Mucosa of stomach (tissue), 1 donor: ENCODE measurements around the gene NCCRP1.

ENCODE experiments used
- H3K27me3 ChIP-seq: one replicate; pipeline ENCODE4 v1.7.0; 2013; ENCODE audit warnings: mild to moderate bottlenecking, low read length; ENCODE audit not compliant: control insufficient read depth, insufficient read depth
- H3K36me3 ChIP-seq: one replicate; pipeline ENCODE4 v1.7.0; 2013; ENCODE audit warnings: low read length; ENCODE audit not compliant: control insufficient read depth, insufficient read depth
- H3K4me1 ChIP-seq: one replicate; pipeline ENCODE4 v1.7.0; 2013; ENCODE audit warnings: mild to moderate bottlenecking, low read length; ENCODE audit not compliant: control insufficient read depth, insufficient read depth
- H3K4me3 ChIP-seq: one replicate; pipeline ENCODE4 v1.7.0; 2013; ENCODE audit warnings: low read length
- H3K9ac ChIP-seq: one replicate; pipeline ENCODE4 v1.7.0; 2013; ENCODE audit warnings: mild to moderate bottlenecking, low read length, moderate library complexity
- H3K9me3 ChIP-seq: one replicate; pipeline ENCODE4 v1.7.0; 2013; ENCODE audit warnings: mild to moderate bottlenecking, low read length, moderate library complexity; ENCODE audit not compliant: control insufficient read depth
- donor health status: Pancreatic carcinoma.

Gene NCCRP1

DNA sequence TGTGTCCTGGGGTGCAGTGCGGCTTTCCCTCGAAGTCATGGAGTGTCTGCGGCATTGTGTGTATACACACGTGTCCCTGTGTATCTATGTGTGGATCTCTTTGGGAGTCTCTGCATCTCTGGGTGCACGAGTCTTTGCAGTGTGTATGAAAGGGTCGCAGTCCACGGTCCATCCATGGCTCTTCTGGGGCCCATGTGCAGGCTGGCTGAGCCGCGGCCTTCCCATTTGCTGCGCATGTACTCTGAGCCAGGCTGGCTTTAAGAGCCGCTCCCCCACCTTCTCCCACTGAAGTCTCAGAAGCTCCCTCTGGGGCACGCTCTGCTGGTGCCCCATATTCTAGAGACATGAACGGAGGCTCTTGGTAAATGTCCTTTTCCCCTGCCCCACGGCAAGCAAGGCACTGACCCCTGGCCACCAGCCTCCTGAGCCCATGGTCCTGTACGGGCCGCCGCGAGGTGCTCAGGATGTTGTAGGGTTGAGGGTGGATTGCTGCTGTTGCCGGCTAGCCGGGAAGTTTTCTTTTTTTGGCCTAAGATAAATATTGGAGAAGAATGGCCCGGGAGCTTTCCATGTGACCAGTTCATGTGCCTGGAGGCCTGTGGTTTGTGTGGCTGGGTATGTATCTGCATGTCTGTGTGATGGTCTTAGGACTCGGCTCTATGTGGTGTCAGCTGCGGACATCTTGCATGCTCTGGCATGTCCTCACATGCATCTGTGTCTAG, 39.3 kb upstream of the NCCRP1 start:
- Histone ChIP-seq H3K36me3 (no peaks in the 10 kb centered on the region), H3K27me3 (no peaks in the 10 kb centered on the region), H3K4me3 (no peak overlapping the region), H3K9me3 (no peaks in the 10 kb centered on the region), H3K4me1 (peaks cover 71% of the 10 kb centered on the region), H3K9ac (no peak overlapping the region)

- no peak overlapping the region for H3K4me3 ChIP-seq
- H3K9me3 ChIP-seq = no peaks in the 10 kb centered on the region
- peaks cover 75% of the 10 kb centered on the region for H3K4me1 ChIP-seq
- no peaks in the 10 kb centered on the region for H3K27me3 ChIP-seq
- no peak overlapping the region for H3K9ac ChIP-seq
- no peaks in the 10 kb centered on the region for H3K36me3 ChIP-seq
Observed at GRCh38 chr19:39157997-39158389, 38.8 kb upstream of the NCCRP1 start.

- H3K36me3 ChIP-seq = no peaks in the 10 kb centered on the region
- no peak overlapping the region for H3K9ac ChIP-seq
- no peak overlapping the region for H3K4me3 ChIP-seq
- no peaks in the 10 kb centered on the region for H3K27me3 ChIP-seq
- peaks cover 75% of the 10 kb centered on the region for H3K4me1 ChIP-seq
- no peaks in the 10 kb centered on the region for H3K9me3 ChIP-seq
Observed at GRCh38 chr19:39158646-39159260, 38.0 kb upstream of the NCCRP1 start.

DNA sequence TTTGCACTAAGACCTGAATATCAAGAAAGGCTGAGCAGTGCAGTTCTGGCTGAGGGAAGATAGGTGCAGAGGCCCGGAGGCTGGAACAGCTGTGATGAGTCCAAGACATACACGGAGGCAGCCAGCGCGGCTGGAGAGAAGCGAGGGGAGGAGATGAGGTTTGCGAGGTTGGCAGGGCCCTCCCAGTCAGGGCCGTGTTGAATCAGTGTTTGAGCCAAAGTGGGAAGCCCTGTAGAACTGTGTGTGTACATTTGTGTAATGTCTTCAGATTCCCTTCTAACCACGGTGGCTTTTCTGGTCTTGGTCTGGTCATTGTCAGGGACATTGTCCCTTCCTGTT, 36.3 kb upstream of the NCCRP1 start:
- H3K9me3 ChIP-seq = no peaks in the 10 kb centered on the region
- no peaks in the 10 kb centered on the region for H3K36me3 ChIP-seq
- no peak overlapping the region for H3K4me3 ChIP-seq
- no peak overlapping the region for H3K9ac ChIP-seq
- H3K27me3 ChIP-seq = no peaks in the 10 kb centered on the region
- peaks cover 58% of the 10 kb centered on the region for H3K4me1 ChIP-seq

GRCh38 chr19:39160889-39161672, 35.7 kb upstream of the NCCRP1 start:
- Histone ChIP-seq H3K9me3 (no peaks in the 10 kb centered on the region), H3K36me3 (no peaks in the 10 kb centered on the region), H3K4me1 (peaks cover 58% of the 10 kb centered on the region), H3K9ac (no peak overlapping the region), H3K27me3 (no peaks in the 10 kb centered on the region), H3K4me3 (no peak overlapping the region)

DNA sequence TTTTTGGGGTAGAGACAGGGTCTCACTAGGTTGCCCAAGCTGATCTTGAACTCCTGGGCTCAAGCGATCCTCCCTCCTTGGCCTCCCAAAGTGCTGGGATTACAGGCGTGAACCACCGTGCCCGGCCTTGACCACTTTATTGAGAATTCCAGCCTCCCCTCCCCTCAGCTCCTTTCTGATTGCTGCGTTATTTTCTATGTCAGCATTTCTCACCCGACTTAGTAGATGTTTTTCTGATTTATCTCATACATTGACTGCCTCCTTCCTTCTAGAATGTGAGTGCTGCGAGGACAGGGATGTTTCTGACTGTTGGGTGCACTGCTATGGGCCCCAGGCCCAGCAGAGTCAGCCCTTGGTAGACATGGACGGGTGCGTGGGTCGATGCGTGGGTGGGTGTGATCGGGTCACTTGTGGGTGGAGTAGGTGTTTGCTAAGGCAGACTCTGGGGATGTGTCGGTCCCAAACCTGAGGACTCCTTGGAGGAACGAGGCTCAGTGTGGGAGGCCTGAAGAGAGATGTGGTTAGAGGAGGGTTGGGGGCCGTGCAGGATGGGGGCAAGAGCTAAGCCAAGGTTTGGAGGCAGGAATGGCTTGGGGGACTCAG, 34.2 kb upstream of the NCCRP1 start:
- Histone ChIP-seq H3K9me3 (no peaks in the 10 kb centered on the region), H3K4me3 (no peak overlapping the region), H3K9ac (no peak overlapping the region), H3K4me1 (peaks cover 59% of the 10 kb centered on the region), H3K27me3 (no peaks in the 10 kb centered on the region), H3K36me3 (no peaks in the 10 kb centered on the region)

GRCh38 chr19:39163621-39164020, 33.1 kb upstream of the NCCRP1 start:
- Histone ChIP-seq H3K4me3 (no peak overlapping the region), H3K4me1 (peaks cover 54% of the 10 kb centered on the region), H3K27me3 (no peaks in the 10 kb centered on the region), H3K36me3 (no peaks in the 10 kb centered on the region), H3K9me3 (no peaks in the 10 kb centered on the region), H3K9ac (no peak overlapping the region)

GRCh38 chr19:39164289-39164688, 32.5 kb upstream of the NCCRP1 start:
- Histone ChIP-seq H3K4me1 (peaks cover 48% of the 10 kb centered on the region), H3K9ac (no peak overlapping the region), H3K36me3 (no peaks in the 10 kb centered on the region), H3K4me3 (no peak overlapping the region), H3K9me3 (no peaks in the 10 kb centered on the region), H3K27me3 (no peaks in the 10 kb centered on the region)

DNA sequence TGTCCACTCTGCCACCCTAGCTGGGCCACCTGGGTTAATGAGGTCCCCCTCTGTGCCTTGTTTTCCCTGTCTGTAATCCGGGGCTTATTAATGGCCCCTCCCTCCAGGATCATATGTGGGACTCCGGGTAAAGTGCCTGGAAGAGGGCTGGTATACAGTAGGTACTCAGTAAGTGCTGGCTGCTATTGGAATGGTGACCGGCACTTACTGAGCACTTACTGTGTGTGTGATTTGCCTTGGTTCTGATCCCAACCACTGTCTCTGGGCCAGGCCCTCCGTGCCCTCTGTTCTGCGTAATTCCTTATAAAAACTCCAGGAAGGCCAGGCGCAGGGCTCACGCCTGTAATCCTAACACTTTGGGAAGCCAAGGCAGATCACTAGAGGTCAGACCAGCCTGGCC, 30.9 kb upstream of the NCCRP1 start:
- Histone ChIP-seq H3K4me1 (peaks cover 43% of the 10 kb centered on the region), H3K9me3 (no peaks in the 10 kb centered on the region), H3K27me3 (no peaks in the 10 kb centered on the region), H3K36me3 (no peaks in the 10 kb centered on the region), H3K4me3 (no peak overlapping the region), H3K9ac (no peak overlapping the region)

- Histone ChIP-seq H3K9me3 (no peaks in the 10 kb centered on the region), H3K27me3 (no peaks in the 10 kb centered on the region), H3K4me1 (peaks cover 37% of the 10 kb centered on the region), H3K36me3 (no peaks in the 10 kb centered on the region), H3K4me3 (no peak overlapping the region), H3K9ac (no peak overlapping the region)
Observed at GRCh38 chr19:39166571-39167391, 30.0 kb upstream of the NCCRP1 start.

GRCh38 chr19:39167461-39168257, 29.1 kb upstream of the NCCRP1 start:
- H3K27me3 ChIP-seq = no peaks in the 10 kb centered on the region
- H3K9me3 ChIP-seq = no peaks in the 10 kb centered on the region
- H3K4me1 ChIP-seq = peaks cover 37% of the 10 kb centered on the region
- H3K36me3 ChIP-seq = no peaks in the 10 kb centered on the region
- H3K4me3 ChIP-seq = no peak overlapping the region
- H3K9ac ChIP-seq = no peak overlapping the region
